ENCODE results near the gene ACRBP. TPM values are rescaled to one million over a fixed set of nuclear protein-coding genes. Genes with fewer than 3 reads are reported as not detected.

ACRBP gene
- total RNA-seq, 1 experiment from 2014 or later = not detected

Other genes with a start within 250 kb of the ACRBP start
- not detected in 2 replicates for gene CD27, start 202.5 kb downstream of the ACRBP start, total RNA-seq (2014; rRNA removed; shearing (Covaris generic))
- gene TAPBPL, start 195.4 kb downstream of the ACRBP start, total RNA-seq (2014; rRNA removed; shearing (Covaris generic)) = 4.0 and 10.9 TPM in 2 replicates
- gene VAMP1, start 176.8 kb downstream of the ACRBP start, total RNA-seq (2014; rRNA removed; shearing (Covaris generic)) = 0.74 and 1.2 TPM in 2 replicates
- gene MRPL51, start 154.2 kb downstream of the ACRBP start, total RNA-seq (2014; rRNA removed; shearing (Covaris generic)) = 250 and 327 TPM in 2 replicates
- 95.2 and 117 TPM in 2 replicates for gene NCAPD2, start 153.3 kb downstream of the ACRBP start, total RNA-seq (2014; rRNA removed; shearing (Covaris generic))
- 5,302 and 5,697 TPM in 2 replicates for gene GAPDH, start 112.9 kb downstream of the ACRBP start, total RNA-seq (2014; rRNA removed; shearing (Covaris generic))
- gene IFFO1, start 91.4 kb downstream of the ACRBP start, total RNA-seq (2014; rRNA removed; shearing (Covaris generic)) = 5.9 and 11.8 TPM in 2 replicates
- gene NOP2, start 79.1 kb downstream of the ACRBP start, total RNA-seq (2014; rRNA removed; shearing (Covaris generic)) = 111 and 129 TPM in 2 replicates
- gene CHD4, start 40.1 kb downstream of the ACRBP start, total RNA-seq (2014; rRNA removed; shearing (Covaris generic)) = 330 and 358 TPM in 2 replicates
- gene LPAR5, start 11.5 kb downstream of the ACRBP start, total RNA-seq (2014; rRNA removed; shearing (Covaris generic)) = 0.86 TPM in 1 of 2 replicates, not detected in the other
- gene ING4, start 15.7 kb upstream of the ACRBP start, total RNA-seq (2014; rRNA removed; shearing (Covaris generic)) = 23.4 and 28.0 TPM in 2 replicates
- 15.9 and 21.8 TPM in 2 replicates for gene ZNF384, start 41.9 kb upstream of the ACRBP start, total RNA-seq (2014; rRNA removed; shearing (Covaris generic))
- 0.06 TPM in 1 of 2 replicates, not detected in the other for gene PIANP, start 53.4 kb upstream of the ACRBP start, total RNA-seq (2014; rRNA removed; shearing (Covaris generic))
- gene COPS7A, start 76.6 kb upstream of the ACRBP start, total RNA-seq (2014; rRNA removed; shearing (Covaris generic)) = 88.4 and 96.6 TPM in 2 replicates
- 226 and 233 TPM in 2 replicates for gene MLF2, start 105.7 kb upstream of the ACRBP start, total RNA-seq (2014; rRNA removed; shearing (Covaris generic))
- 196 and 217 TPM in 2 replicates for gene PTMS, start 118.9 kb upstream of the ACRBP start, total RNA-seq (2014; rRNA removed; shearing (Covaris generic))
- 0.33 TPM in 1 of 2 replicates, not detected in the other for gene LAG3, start 125.1 kb upstream of the ACRBP start, total RNA-seq (2014; rRNA removed; shearing (Covaris generic))
- gene CD4, start 142.1 kb upstream of the ACRBP start, total RNA-seq (2014; rRNA removed; shearing (Covaris generic)) = not detected in 2 replicates
- 0.74 and 0.92 TPM in 2 replicates for gene GPR162, start 174.4 kb upstream of the ACRBP start, total RNA-seq (2014; rRNA removed; shearing (Covaris generic))
- gene P3H3, start 181.0 kb upstream of the ACRBP start, total RNA-seq (2014; rRNA removed; shearing (Covaris generic)) = 24.1 and 24.8 TPM in 2 replicates
- gene GNB3, start 193.5 kb upstream of the ACRBP start, total RNA-seq (2014; rRNA removed; shearing (Covaris generic)) = 0.71 and 1.4 TPM in 2 replicates
- gene CDCA3, start 203.9 kb upstream of the ACRBP start, total RNA-seq (2014; rRNA removed; shearing (Covaris generic)) = 107 TPM in 2 replicates
- 134 and 140 TPM in 2 replicates for gene USP5, start 204.7 kb upstream of the ACRBP start, total RNA-seq (2014; rRNA removed; shearing (Covaris generic))
- gene TPI1, start 220.1 kb upstream of the ACRBP start, total RNA-seq (2014; rRNA removed; shearing (Covaris generic)) = 1,485 and 1,599 TPM in 2 replicates
- 2.9 and 8.3 TPM in 2 replicates for gene SPSB2, start 225.9 kb upstream of the ACRBP start, total RNA-seq (2014; rRNA removed; shearing (Covaris generic))

Data from Daoy (cell line).